Astrocyte (in vitro differentiated cells and primary cell): Measurements from ENCODE around the gene SP7. TPM values are rescaled to one million over a fixed set of nuclear protein-coding genes. Genes with fewer than 3 reads are reported as not detected.

Experiments used
- DNase-seq: peaks from one replicate; pipeline ENCODE4 v3.0.0-alpha.2; 2010; ENCODE audit warnings: low read depth
- FAIRE-seq: peaks from 2 replicates; lab custom pipeline; 2011; peaks lifted over from hg19 to GRCh38; lab: Jason Lieb, UNC
- H2AFZ ChIP-seq: 2 replicates; pipeline ENCODE4 v1.6.0; 2012; ENCODE audit warnings: low read depth, low read length, inconsistent platforms
- H3K27ac ChIP-seq: 2 replicates; pipeline ENCODE4 v1.5.1; 2011; ENCODE audit warnings: low read depth, low read length, inconsistent platforms
- H3K27me3 ChIP-seq: 2 replicates; pipeline ENCODE4 v1.6.0; 2011; ENCODE audit warnings: low read length, inconsistent platforms; ENCODE audit not compliant: insufficient read depth
- H3K36me3 ChIP-seq: 2 replicates; pipeline ENCODE4 v1.5.1; 2011; ENCODE audit warnings: low read length, inconsistent platforms; ENCODE audit not compliant: insufficient read depth
- H3K4me1 ChIP-seq: 2 replicates; pipeline ENCODE4 v1.5.1; 2011; ENCODE audit warnings: low read length, inconsistent platforms; ENCODE audit not compliant: insufficient read depth
- H3K4me2 ChIP-seq: 2 replicates; pipeline ENCODE4 v1.6.0; 2012; ENCODE audit warnings: low read length, inconsistent platforms
- H3K4me3 ChIP-seq: 2 replicates; pipeline ENCODE4 v1.5.1; 2011; ENCODE audit warnings: low read depth, mild to moderate bottlenecking, low read length, inconsistent platforms; ENCODE audit not compliant: insufficient read depth
- H3K79me2 ChIP-seq: 2 replicates; pipeline ENCODE4 v1.6.0; 2012; ENCODE audit warnings: mild to moderate bottlenecking, low read length, inconsistent platforms; ENCODE audit not compliant: insufficient read depth
- H3K9ac ChIP-seq: 2 replicates; pipeline ENCODE4 v1.6.0; 2012; ENCODE audit warnings: mild to moderate bottlenecking, low read length, inconsistent platforms
- H3K9me3 ChIP-seq: 2 replicates; pipeline ENCODE4 v1.5.1; 2012; ENCODE audit warnings: low read depth, mild to moderate bottlenecking, low read length, inconsistent platforms; ENCODE audit not compliant: insufficient read depth
- H4K20me1 ChIP-seq: 2 replicates; pipeline ENCODE4 v1.6.0; 2012; ENCODE audit warnings: low read length, inconsistent platforms; ENCODE audit not compliant: insufficient read depth
- H3K27ac Mint-ChIP-seq: one replicate; pipeline ENCODE4 v1.8.0; 2021; ENCODE audit warnings: mild to moderate bottlenecking, mixed read lengths; ENCODE audit not compliant: unreplicated experiment
- H3K27me3 Mint-ChIP-seq: one replicate; pipeline ENCODE4 v1.8.0; 2021; ENCODE audit warnings: low read depth, mixed read lengths; ENCODE audit not compliant: unreplicated experiment
- H3K36me3 Mint-ChIP-seq: one replicate; pipeline ENCODE4 v1.8.0; 2021; ENCODE audit warnings: low read depth, mixed read lengths; ENCODE audit not compliant: unreplicated experiment
- H3K4me1 Mint-ChIP-seq: one replicate; pipeline ENCODE4 v1.8.0; 2021; ENCODE audit warnings: low read depth, mixed read lengths; ENCODE audit not compliant: unreplicated experiment
- H3K4me3 Mint-ChIP-seq: one replicate; pipeline ENCODE4 v1.8.0; 2021; ENCODE audit warnings: mild to moderate bottlenecking, moderate library complexity, mixed read lengths; ENCODE audit not compliant: unreplicated experiment
- H3K9me3 Mint-ChIP-seq: one replicate; pipeline ENCODE4 v1.8.0; 2021; ENCODE audit warnings: mild to moderate bottlenecking, mixed read lengths; ENCODE audit not compliant: unreplicated experiment
- CTCF ChIP-seq: IDR thresholded peaks from 2 replicates; pipeline ENCODE4 v1.5.1; 2011; ENCODE audit warnings: low read depth, mild to moderate bottlenecking, inconsistent platforms, low read length, moderate library complexity; ENCODE audit not compliant: insufficient read depth
- EZH2 ChIP-seq: IDR thresholded peaks from 2 replicates; pipeline ENCODE4 v1.6.1; 2012; ENCODE audit warnings: mild to moderate bottlenecking, low read length, inconsistent platforms; ENCODE audit not compliant: insufficient read depth
- total RNA-seq: library from RNA; stranded (reverse); gene quantifications from 2 replicates; pipeline ENCODE4 v1.2.1, GENCODE V29; 2021

The SP7 gene
- total RNA-seq, 1 donor from 2014 or later, result not detected

GRCh38 chr12:53380104-53380793 is 44.1 kb upstream of the SP7 start, which contains the start of gene SP1:
Gene SP1 (plus strand): TSS chr12:53380176. CDS start chr12:53380292, 116 bp downstream.
- H3K79me2 ChIP-seq, result peaks cover 38% of the 10 kb centered on the region
- H3K4me2 ChIP-seq, result peak within 1 kb of the TSS; percentile 88
- peaks cover 29% of the 10 kb centered on the region for H3K4me1 ChIP-seq
- no peak for TF ChIP-seq CTCF
- no peak for TF ChIP-seq EZH2
- FAIRE-seq (no peak), DNase-seq (peak; percentile 85)
- H3K4me3 ChIP-seq, result peak within 1 kb of the TSS; percentile 64
- H4K20me1 ChIP-seq, result peaks cover 32% of the 10 kb centered on the region
- Mint-ChIP-seq H3K4me1 (peaks cover 31% of the 10 kb centered on the region), H3K27me3 (no peaks in the 10 kb centered on the region), H3K4me3 (peak within 1 kb of the TSS; percentile 90), H3K36me3 (peaks cover 21% of the 10 kb centered on the region), H3K9me3 (no peaks in the 10 kb centered on the region), H3K27ac (peak within 1 kb of the TSS; percentile 95)
- H3K36me3 ChIP-seq, result peaks cover 17% of the 10 kb centered on the region
- peak within 1 kb of the TSS; percentile 87 for H3K27ac ChIP-seq
- peak within 1 kb of the TSS; percentile 86 for H3K9ac ChIP-seq
- H2AFZ ChIP-seq, result peak within 1 kb of the TSS; percentile 93
- H3K9me3 ChIP-seq, result no peaks in the 10 kb centered on the region
- no peaks in the 10 kb centered on the region for H3K27me3 ChIP-seq

GRCh38 chr12:53379389-53380103 is 43.4 kb upstream of the SP7 start:
- Mint-ChIP-seq H3K4me1 (peaks cover 29% of the 10 kb centered on the region), H3K36me3 (peaks cover 20% of the 10 kb centered on the region), H3K27me3 (no peaks in the 10 kb centered on the region), H3K4me3 (no peak overlapping the region), H3K27ac (no peak overlapping the region), H3K9me3 (no peaks in the 10 kb centered on the region)
- H3K27me3 ChIP-seq, result no peaks in the 10 kb centered on the region
- H3K4me2 ChIP-seq, result peak overlapping the region; percentile 84
- H3K9ac ChIP-seq, result peak overlapping the region; percentile 81
- FAIRE-seq (peak; percentile 87), DNase-seq (peak; percentile 100)
- H3K9me3 ChIP-seq, result no peaks in the 10 kb centered on the region
- peaks cover 33% of the 10 kb centered on the region for H3K79me2 ChIP-seq
- H3K27ac ChIP-seq, result peak overlapping the region; percentile 71
- H3K36me3 ChIP-seq, result peaks cover 15% of the 10 kb centered on the region
- H3K4me3 ChIP-seq, result peak overlapping the region; percentile 64
- H2AFZ ChIP-seq, result peak overlapping the region; percentile 93
- peaks cover 29% of the 10 kb centered on the region for H3K4me1 ChIP-seq
- peaks cover 29% of the 10 kb centered on the region for H4K20me1 ChIP-seq
- TF ChIP-seq EZH2 (no peak), CTCF (no peak)
